ENCODE measurements around the gene CRYGS.

The CRYGS gene

DNA sequence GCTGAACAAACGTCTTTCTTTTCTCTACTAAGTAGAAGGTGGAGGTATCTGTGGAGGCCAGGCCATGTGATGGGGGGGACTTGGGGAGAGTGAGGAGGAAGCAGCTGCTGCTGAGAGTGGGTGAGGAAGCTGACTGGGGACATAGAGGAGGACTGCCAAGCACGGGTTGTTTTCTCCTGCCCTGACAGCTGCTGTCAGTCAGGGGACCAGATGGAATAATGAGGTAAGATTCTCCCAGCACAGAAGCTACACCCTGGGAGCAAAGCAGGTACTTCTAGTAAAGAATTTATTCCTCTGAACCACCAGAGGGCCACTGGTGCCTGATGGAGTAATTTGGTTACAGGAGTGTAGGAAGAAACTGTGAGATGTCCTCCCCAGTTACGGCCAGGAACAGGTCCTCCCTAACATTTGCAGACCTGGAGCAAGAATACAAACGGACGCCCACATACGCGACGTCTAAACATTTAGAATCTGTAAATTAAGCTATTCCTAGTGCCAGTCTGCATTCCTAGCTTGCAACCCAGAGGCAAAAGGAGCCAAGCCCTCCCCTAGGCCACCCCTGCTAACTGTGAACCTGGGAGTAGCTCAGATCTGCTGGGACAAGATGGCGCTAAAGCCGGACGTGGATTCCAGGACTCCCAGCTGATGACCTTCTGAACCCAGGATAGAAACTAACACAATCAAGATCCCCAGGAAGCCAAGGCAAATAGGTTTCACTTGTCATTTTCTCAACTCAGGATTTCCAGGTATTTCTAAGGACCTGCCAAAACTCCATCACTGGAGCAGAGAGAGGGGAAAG lies 14.8 kb downstream of the CRYGS start:
- no peaks in the 10 kb centered on the region for H3K79me2 ChIP-seq
- H3K4me3 ChIP-seq (ENCODE audit: low read depth, low read length): no peak overlapping the region
- no peak overlapping the region for H2AFZ ChIP-seq
- H3K9ac ChIP-seq: no peak overlapping the region
- H3K36me3 ChIP-seq (ENCODE audit: control insufficient read depth, insufficient read depth, low read length): no peaks in the 10 kb centered on the region
- H3K27ac ChIP-seq: no peak overlapping the region
- no peaks in the 10 kb centered on the region for H3K9me3 ChIP-seq (ENCODE audit: control insufficient read depth, low read length)
- no peak overlapping the region for H3K4me2 ChIP-seq (ENCODE audit: low read length)
- TF ChIP-seq, protein P1, sequence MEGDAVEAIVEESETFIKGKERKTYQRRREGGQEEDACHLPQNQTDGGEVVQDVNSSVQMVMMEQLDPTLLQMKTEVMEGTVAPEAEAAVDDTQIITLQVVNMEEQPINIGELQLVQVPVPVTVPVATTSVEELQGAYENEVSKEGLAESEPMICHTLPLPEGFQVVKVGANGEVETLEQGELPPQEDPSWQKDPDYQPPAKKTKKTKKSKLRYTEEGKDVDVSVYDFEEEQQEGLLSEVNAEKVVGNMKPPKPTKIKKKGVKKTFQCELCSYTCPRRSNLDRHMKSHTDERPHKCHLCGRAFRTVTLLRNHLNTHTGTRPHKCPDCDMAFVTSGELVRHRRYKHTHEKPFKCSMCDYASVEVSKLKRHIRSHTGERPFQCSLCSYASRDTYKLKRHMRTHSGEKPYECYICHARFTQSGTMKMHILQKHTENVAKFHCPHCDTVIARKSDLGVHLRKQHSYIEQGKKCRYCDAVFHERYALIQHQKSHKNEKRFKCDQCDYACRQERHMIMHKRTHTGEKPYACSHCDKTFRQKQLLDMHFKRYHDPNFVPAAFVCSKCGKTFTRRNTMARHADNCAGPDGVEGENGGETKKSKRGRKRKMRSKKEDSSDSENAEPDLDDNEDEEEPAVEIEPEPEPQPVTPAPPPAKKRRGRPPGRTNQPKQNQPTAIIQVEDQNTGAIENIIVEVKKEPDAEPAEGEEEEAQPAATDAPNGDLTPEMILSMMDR (IDR thresholded peaks at IDR 0.05): no peak
- no peaks in the 10 kb centered on the region for H3K27me3 ChIP-seq (ENCODE audit: control insufficient read depth, insufficient read depth, low read length)
- H3K4me1 ChIP-seq: peaks cover 9% of the 10 kb centered on the region

DNA sequence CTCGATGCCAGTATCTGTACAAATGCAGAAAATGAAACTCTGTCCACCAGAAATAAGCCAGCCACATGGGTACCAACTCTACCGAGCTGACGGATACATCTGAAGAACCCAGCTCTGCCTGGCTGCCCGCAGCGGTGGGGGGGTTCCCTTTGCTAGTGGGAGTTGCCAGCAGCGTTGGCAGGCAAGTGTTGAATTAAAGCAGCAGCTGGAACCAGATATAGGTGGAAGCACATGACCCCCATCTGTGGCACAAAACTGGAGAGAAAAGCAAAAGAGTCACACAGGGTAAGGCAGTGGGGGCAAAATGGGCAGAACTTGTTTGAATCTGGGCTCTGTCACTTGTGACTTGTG lies 17.9 kb downstream of the CRYGS start:
- H3K79me2 ChIP-seq: no peaks in the 10 kb centered on the region
- no peak overlapping the region for H3K27ac ChIP-seq
- no peaks in the 10 kb centered on the region for H3K9me3 ChIP-seq (ENCODE audit: control insufficient read depth, low read length)
- no peaks in the 10 kb centered on the region for H3K36me3 ChIP-seq (ENCODE audit: control insufficient read depth, insufficient read depth, low read length)
- H2AFZ ChIP-seq: no peak overlapping the region
- H3K27me3 ChIP-seq (ENCODE audit: control insufficient read depth, insufficient read depth, low read length): no peaks in the 10 kb centered on the region
- no peak overlapping the region for H3K4me3 ChIP-seq (ENCODE audit: low read depth, low read length)
- H3K4me1 ChIP-seq: no peaks in the 10 kb centered on the region
- H3K4me2 ChIP-seq (ENCODE audit: low read length): no peak overlapping the region
- no peak overlapping the region for H3K9ac ChIP-seq
- TF ChIP-seq, protein P1 (IDR thresholded peaks at IDR 0.05): no peak

DNA sequence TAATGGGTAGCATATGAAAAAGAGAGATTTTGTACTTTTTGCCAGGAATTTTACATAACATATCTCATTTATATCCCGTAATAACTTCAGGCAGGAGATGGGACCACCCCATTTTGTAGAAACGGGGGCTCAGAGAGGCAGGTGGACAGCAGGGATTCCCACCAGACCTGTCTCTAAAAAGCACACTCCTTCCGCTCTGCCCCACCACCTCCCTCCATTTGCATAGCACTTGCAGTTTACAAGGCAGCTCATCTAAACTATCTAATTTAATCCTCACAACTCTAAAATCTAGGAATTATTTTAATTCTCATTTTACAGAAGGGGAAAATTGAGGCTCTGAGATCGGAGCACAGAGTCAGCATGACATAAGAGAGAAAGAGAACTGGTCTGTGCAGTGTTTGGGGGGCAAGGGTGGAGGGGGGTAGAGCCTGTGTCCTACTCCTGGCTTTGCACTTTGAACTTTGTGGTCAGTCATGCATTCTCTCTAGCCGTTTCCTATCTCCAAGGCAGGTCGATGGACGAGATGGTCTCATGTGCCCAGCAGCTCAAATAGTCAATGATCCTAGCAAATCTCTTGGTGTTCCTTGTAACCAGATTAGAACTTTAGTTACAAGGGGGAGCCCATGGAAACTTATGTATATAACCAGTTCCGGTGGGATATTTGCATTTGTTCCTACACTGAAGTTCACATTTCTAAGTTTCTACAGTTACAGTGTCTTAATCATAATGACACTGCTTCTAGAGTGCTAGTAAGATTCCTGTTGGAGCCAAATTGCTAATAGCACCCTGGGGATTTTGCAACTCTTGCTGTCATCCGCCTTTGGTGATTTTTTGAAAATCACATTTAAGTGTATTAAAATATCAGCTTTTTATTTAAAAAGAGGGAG lies 18.6 kb downstream of the CRYGS start:
- TF ChIP-seq, protein P1 (IDR thresholded peaks at IDR 0.05): no peak
- no peaks in the 10 kb centered on the region for H3K79me2 ChIP-seq
- no peak overlapping the region for H3K9ac ChIP-seq
- H3K27ac ChIP-seq: no peak overlapping the region
- H3K9me3 ChIP-seq (ENCODE audit: control insufficient read depth, low read length): no peaks in the 10 kb centered on the region
- no peak overlapping the region for H3K4me3 ChIP-seq (ENCODE audit: low read depth, low read length)
- H3K36me3 ChIP-seq (ENCODE audit: control insufficient read depth, insufficient read depth, low read length): no peaks in the 10 kb centered on the region
- H2AFZ ChIP-seq: no peak overlapping the region
- H3K4me2 ChIP-seq (ENCODE audit: low read length): no peak overlapping the region
- H3K4me1 ChIP-seq: no peaks in the 10 kb centered on the region
- H3K27me3 ChIP-seq (ENCODE audit: control insufficient read depth, insufficient read depth, low read length): no peaks in the 10 kb centered on the region

DNA sequence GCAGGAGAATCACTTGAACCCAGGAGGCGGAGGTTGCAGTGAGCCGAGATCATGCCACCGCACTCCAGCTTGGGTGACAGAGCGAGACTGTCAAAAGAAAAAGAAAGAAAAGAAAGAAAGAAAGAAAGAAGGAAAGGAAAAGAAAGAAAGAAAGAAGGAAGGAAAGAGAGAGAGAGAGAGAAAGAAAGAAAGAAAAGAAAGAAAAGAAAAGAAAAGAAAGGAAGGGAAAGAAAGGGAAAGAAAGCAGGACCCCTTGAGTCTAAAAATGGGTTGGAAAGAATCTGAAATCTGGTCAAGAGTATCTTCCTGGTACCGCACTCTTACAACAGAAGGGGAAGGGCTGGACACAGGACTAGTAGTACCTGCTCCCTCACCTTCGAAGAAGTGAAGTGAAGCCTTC lies 19.6 kb downstream of the CRYGS start:
- TF ChIP-seq, protein P1 (IDR thresholded peaks at IDR 0.05): no peak
- no peak overlapping the region for H2AFZ ChIP-seq
- no peaks in the 10 kb centered on the region for H3K79me2 ChIP-seq
- H3K27me3 ChIP-seq (ENCODE audit: control insufficient read depth, insufficient read depth, low read length): no peaks in the 10 kb centered on the region
- no peak overlapping the region for H3K27ac ChIP-seq
- H3K9ac ChIP-seq: no peak overlapping the region
- no peaks in the 10 kb centered on the region for H3K36me3 ChIP-seq (ENCODE audit: control insufficient read depth, insufficient read depth, low read length)
- no peak overlapping the region for H3K4me2 ChIP-seq (ENCODE audit: low read length)
- no peak overlapping the region for H3K4me3 ChIP-seq (ENCODE audit: low read depth, low read length)
- H3K4me1 ChIP-seq: no peaks in the 10 kb centered on the region
- no peaks in the 10 kb centered on the region for H3K9me3 ChIP-seq (ENCODE audit: control insufficient read depth, low read length)

All from parathyroid adenoma (tissue), 2 donors.